Measurements from ENCODE around the gene APP.

Gene APP

DNA sequence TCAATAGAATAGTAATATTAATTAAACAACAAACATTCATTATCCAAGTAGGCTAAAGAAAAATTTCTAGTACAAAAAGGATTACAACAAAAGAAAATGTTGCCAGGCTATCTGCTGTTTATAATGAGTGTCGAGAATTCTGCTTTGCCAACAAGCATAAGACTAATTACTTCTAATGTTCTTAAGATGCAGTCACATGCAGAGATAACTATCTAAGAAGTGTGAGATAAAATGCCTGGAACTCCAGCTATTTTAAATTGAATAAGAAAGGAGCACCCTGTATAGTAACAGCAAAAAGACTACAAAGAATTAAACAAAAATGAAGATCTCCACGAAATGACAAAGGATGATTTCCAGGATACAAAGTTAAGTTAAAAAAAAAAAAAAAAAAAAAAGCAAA lies 59.9 kb downstream of the APP start:
- peaks cover 14% of the 10 kb centered on the region for H3K4me1 ChIP-seq (ENCODE audit: control insufficient read depth, insufficient read depth, low read length)
- no peaks in the 10 kb centered on the region for H3K9me3 ChIP-seq (ENCODE audit: control insufficient read depth, low read length)
- WGBS, 2 experiments, result 89 to 93% methylated on average over 2 of the region's 2 CpGs
- H3K27me3 ChIP-seq (ENCODE audit: control insufficient read depth, insufficient read depth, low read length, poor library complexity, severe bottlenecking), result no peaks in the 10 kb centered on the region
- peaks cover 21% of the 10 kb centered on the region for H3K36me3 ChIP-seq (ENCODE audit: control insufficient read depth, insufficient read depth, low read length)
- H3K27ac ChIP-seq (ENCODE audit: insufficient read depth, low read depth, low read length, poor library complexity, severe bottlenecking), result no peak overlapping the region
- H3K4me3 ChIP-seq (ENCODE audit: insufficient read depth, low read depth, low read length), result no peak overlapping the region

DNA sequence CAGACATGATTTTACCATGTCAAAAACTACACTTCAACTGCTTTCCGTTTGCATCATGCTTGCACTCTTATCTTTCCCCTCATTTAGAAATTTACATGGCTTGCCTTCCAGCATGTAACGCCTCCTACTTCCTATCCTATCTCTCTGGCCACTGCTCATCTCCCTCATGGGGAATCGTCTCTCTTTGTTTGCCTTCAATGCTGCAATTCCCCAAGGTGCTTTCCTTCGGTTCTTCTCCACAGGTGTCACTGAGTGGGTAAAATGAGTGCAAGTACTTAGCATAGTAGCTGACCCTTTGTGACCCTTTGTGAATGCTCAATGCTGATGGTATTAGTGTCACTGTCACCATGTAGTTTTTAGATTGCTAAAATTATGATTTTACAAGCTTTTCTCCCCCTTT lies 63.1 kb downstream of the APP start:
- WGBS, 2 experiments, result 59 to 64% methylated on average over 4 of the region's 4 CpGs
- no peaks in the 10 kb centered on the region for H3K27me3 ChIP-seq (ENCODE audit: control insufficient read depth, insufficient read depth, low read length, poor library complexity, severe bottlenecking)
- peaks cover 5% of the 10 kb centered on the region for H3K4me1 ChIP-seq (ENCODE audit: control insufficient read depth, insufficient read depth, low read length)
- H3K9me3 ChIP-seq (ENCODE audit: control insufficient read depth, low read length), result no peaks in the 10 kb centered on the region
- no peak overlapping the region for H3K27ac ChIP-seq (ENCODE audit: insufficient read depth, low read depth, low read length, poor library complexity, severe bottlenecking)
- H3K36me3 ChIP-seq (ENCODE audit: control insufficient read depth, insufficient read depth, low read length), result peaks cover 23% of the 10 kb centered on the region
- H3K4me3 ChIP-seq (ENCODE audit: insufficient read depth, low read depth, low read length), result no peak overlapping the region

GRCh38 chr21:26106562-26106961 lies 64.0 kb downstream of the APP start:
- WGBS, 2 experiments, result 68 to 72% methylated on average over 7 of the region's 7 CpGs
- Histone ChIP-seq H3K36me3 (ENCODE audit: control insufficient read depth, insufficient read depth, low read length) (peaks cover 18% of the 10 kb centered on the region), H3K9me3 (ENCODE audit: control insufficient read depth, low read length) (no peaks in the 10 kb centered on the region), H3K27me3 (ENCODE audit: control insufficient read depth, insufficient read depth, low read length, poor library complexity, severe bottlenecking) (no peaks in the 10 kb centered on the region), H3K27ac (ENCODE audit: insufficient read depth, low read depth, low read length, poor library complexity, severe bottlenecking) (no peak overlapping the region), H3K4me3 (ENCODE audit: insufficient read depth, low read depth, low read length) (no peak overlapping the region), H3K4me1 (ENCODE audit: control insufficient read depth, insufficient read depth, low read length) (peaks cover 5% of the 10 kb centered on the region)

DNA sequence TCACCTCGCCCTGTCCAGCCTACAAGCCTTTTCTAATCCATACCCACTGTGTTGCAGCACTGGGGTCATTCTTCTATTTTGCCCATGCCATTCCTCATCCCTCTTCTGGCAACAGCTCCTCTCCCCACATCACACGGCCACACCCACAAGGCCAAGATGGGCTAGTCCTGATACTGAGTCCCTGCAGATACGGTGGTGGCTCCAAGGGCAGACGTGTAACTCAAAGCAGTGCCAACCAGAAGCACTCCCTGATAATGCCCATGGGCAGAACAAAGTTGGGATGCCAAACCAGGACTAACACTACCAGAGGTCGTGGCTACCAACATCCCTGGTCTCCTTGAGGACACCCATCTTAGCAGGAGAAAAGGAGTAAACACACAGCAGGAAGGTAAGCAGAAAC lies 64.8 kb downstream of the APP start:
- H3K36me3 ChIP-seq (ENCODE audit: control insufficient read depth, insufficient read depth, low read length), result peaks cover 14% of the 10 kb centered on the region

GRCh38 chr21:26100573-26100972 lies 70.0 kb downstream of the APP start:
- WGBS, 2 experiments, result 87 to 93% methylated on average over 2 of the region's 2 CpGs
- H3K27me3 ChIP-seq (ENCODE audit: control insufficient read depth, insufficient read depth, low read length, poor library complexity, severe bottlenecking), result no peaks in the 10 kb centered on the region
- no peaks in the 10 kb centered on the region for H3K9me3 ChIP-seq (ENCODE audit: control insufficient read depth, low read length)
- H3K36me3 ChIP-seq (ENCODE audit: control insufficient read depth, insufficient read depth, low read length), result peaks cover 3% of the 10 kb centered on the region
- H3K27ac ChIP-seq (ENCODE audit: insufficient read depth, low read depth, low read length, poor library complexity, severe bottlenecking), result no peak overlapping the region
- H3K4me1 ChIP-seq (ENCODE audit: control insufficient read depth, insufficient read depth, low read length), result no peaks in the 10 kb centered on the region
- H3K4me3 ChIP-seq (ENCODE audit: insufficient read depth, low read depth, low read length), result no peak overlapping the region

More for the DNA sequence above, 64.8 kb downstream of the APP start:
- Histone ChIP-seq H3K27ac (ENCODE audit: insufficient read depth, low read depth, low read length, poor library complexity, severe bottlenecking) (no peak overlapping the region), H3K9me3 (ENCODE audit: control insufficient read depth, low read length) (no peaks in the 10 kb centered on the region), H3K4me1 (ENCODE audit: control insufficient read depth, insufficient read depth, low read length) (peaks cover 5% of the 10 kb centered on the region), H3K27me3 (ENCODE audit: control insufficient read depth, insufficient read depth, low read length, poor library complexity, severe bottlenecking) (no peaks in the 10 kb centered on the region), H3K4me3 (ENCODE audit: insufficient read depth, low read depth, low read length) (no peak overlapping the region)
- WGBS, 2 experiments, result 90 to 91% methylated on average over 5 of the region's 5 CpGs

- Histone ChIP-seq H3K4me1 (ENCODE audit: control insufficient read depth, insufficient read depth, low read length) (no peaks in the 10 kb centered on the region), H3K9me3 (ENCODE audit: control insufficient read depth, low read length) (no peaks in the 10 kb centered on the region), H3K27me3 (ENCODE audit: control insufficient read depth, insufficient read depth, low read length, poor library complexity, severe bottlenecking) (no peaks in the 10 kb centered on the region), H3K4me3 (ENCODE audit: insufficient read depth, low read depth, low read length) (no peak overlapping the region), H3K27ac (ENCODE audit: insufficient read depth, low read depth, low read length, poor library complexity, severe bottlenecking) (no peak overlapping the region), H3K36me3 (ENCODE audit: control insufficient read depth, insufficient read depth, low read length) (peaks cover 3% of the 10 kb centered on the region)
- 92 to 93% methylated on average over 6 to 7 of the region's 7 CpGs for WGBS, 2 experiments
Observed at GRCh38 chr21:26099610-26100219, 70.9 kb downstream of the APP start.

GRCh38 chr21:26098772-26099397 lies 71.7 kb downstream of the APP start:
- Histone ChIP-seq H3K27ac (ENCODE audit: insufficient read depth, low read depth, low read length, poor library complexity, severe bottlenecking) (no peak overlapping the region), H3K27me3 (ENCODE audit: control insufficient read depth, insufficient read depth, low read length, poor library complexity, severe bottlenecking) (no peaks in the 10 kb centered on the region), H3K9me3 (ENCODE audit: control insufficient read depth, low read length) (no peaks in the 10 kb centered on the region), H3K36me3 (ENCODE audit: control insufficient read depth, insufficient read depth, low read length) (peaks cover 3% of the 10 kb centered on the region), H3K4me1 (ENCODE audit: control insufficient read depth, insufficient read depth, low read length) (peaks cover 1% of the 10 kb centered on the region), H3K4me3 (ENCODE audit: insufficient read depth, low read depth, low read length) (no peak overlapping the region)
- 88% methylated on average over 1 to 3 of the region's 4 CpGs for WGBS, 2 experiments

GRCh38 chr21:26097475-26097874 lies 73.1 kb downstream of the APP start:
- Histone ChIP-seq H3K27me3 (ENCODE audit: control insufficient read depth, insufficient read depth, low read length, poor library complexity, severe bottlenecking) (no peaks in the 10 kb centered on the region), H3K9me3 (ENCODE audit: control insufficient read depth, low read length) (no peaks in the 10 kb centered on the region), H3K36me3 (ENCODE audit: control insufficient read depth, insufficient read depth, low read length) (no peaks in the 10 kb centered on the region), H3K27ac (ENCODE audit: insufficient read depth, low read depth, low read length, poor library complexity, severe bottlenecking) (no peak overlapping the region), H3K4me3 (ENCODE audit: insufficient read depth, low read depth, low read length) (no peak overlapping the region), H3K4me1 (ENCODE audit: control insufficient read depth, insufficient read depth, low read length) (peaks cover 9% of the 10 kb centered on the region)
- WGBS, 2 experiments, result 95 to 96% methylated on average over 4 of the region's 4 CpGs

GRCh38 chr21:26096494-26097371 lies 73.8 kb downstream of the APP start:
- Histone ChIP-seq H3K36me3 (ENCODE audit: control insufficient read depth, insufficient read depth, low read length) (no peaks in the 10 kb centered on the region), H3K9me3 (ENCODE audit: control insufficient read depth, low read length) (no peaks in the 10 kb centered on the region), H3K4me3 (ENCODE audit: insufficient read depth, low read depth, low read length) (no peak overlapping the region), H3K4me1 (ENCODE audit: control insufficient read depth, insufficient read depth, low read length) (peaks cover 9% of the 10 kb centered on the region), H3K27ac (ENCODE audit: insufficient read depth, low read depth, low read length, poor library complexity, severe bottlenecking) (no peak overlapping the region), H3K27me3 (ENCODE audit: control insufficient read depth, insufficient read depth, low read length, poor library complexity, severe bottlenecking) (no peaks in the 10 kb centered on the region)
- WGBS, 2 experiments, result 93% methylated on average over 13 of the region's 13 CpGs

DNA sequence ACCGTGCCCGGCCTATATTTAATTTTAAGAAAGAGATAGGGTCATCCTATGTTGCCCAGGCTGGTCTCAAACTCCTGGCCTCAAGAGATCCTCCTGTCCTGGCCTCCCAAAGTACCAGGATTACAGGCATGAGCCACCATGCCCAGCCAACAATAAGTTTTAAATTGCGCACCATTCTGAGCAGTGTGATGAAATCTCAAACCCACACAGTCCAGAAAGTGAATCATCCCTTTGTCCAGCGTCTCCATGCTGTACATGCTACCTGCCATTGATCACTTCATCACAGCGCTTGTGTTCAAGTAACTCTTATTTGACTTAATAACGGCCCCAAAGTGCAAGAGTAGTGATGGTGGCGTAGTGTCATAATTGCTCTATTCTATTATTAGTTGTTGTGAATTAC lies 75.4 kb downstream of the APP start:
- WGBS, 2 experiments, result 94 to 97% methylated on average over 5 to 7 of the region's 7 CpGs

More for the DNA sequence above, 75.4 kb downstream of the APP start:
- Histone ChIP-seq H3K36me3 (ENCODE audit: control insufficient read depth, insufficient read depth, low read length) (no peaks in the 10 kb centered on the region), H3K4me3 (ENCODE audit: insufficient read depth, low read depth, low read length) (no peak overlapping the region), H3K27me3 (ENCODE audit: control insufficient read depth, insufficient read depth, low read length, poor library complexity, severe bottlenecking) (no peaks in the 10 kb centered on the region), H3K9me3 (ENCODE audit: control insufficient read depth, low read length) (no peaks in the 10 kb centered on the region), H3K4me1 (ENCODE audit: control insufficient read depth, insufficient read depth, low read length) (peaks cover 9% of the 10 kb centered on the region), H3K27ac (ENCODE audit: insufficient read depth, low read depth, low read length, poor library complexity, severe bottlenecking) (no peak overlapping the region)
